GM19438 (cell line): ENCODE measurements around the gene SH3D19.
"Not testable (repeated sequence)": the region's sequence is repeated elsewhere in the genome, so short reads cannot be mapped to it uniquely, and the experiment has no call there.

Experiments used
- ATAC-seq: cut with Tn5 transposase; IDR thresholded peaks from one replicate; pipeline ENCODE4 v1.9.1; 2021; ENCODE audit warnings: low read depth; ENCODE audit not compliant: unreplicated experiment

SH3D19 gene

GRCh38 chr4:151165205-151166000, 160.0 kb downstream of the SH3D19 start:
- ATAC-seq: no peak

- ATAC-seq: no peak
Observed at GRCh38 chr4:151163855-151164254, 161.6 kb downstream of the SH3D19 start.

GRCh38 chr4:151158979-151159378, 166.4 kb downstream of the SH3D19 start:
- ATAC-seq: no peak

GRCh38 chr4:151157543-151157942, 167.9 kb downstream of the SH3D19 start:
- no peak for ATAC-seq

- ATAC-seq: no peak
Observed at GRCh38 chr4:151153585-151153984, 171.8 kb downstream of the SH3D19 start.

GRCh38 chr4:151152028-151152427, 173.4 kb downstream of the SH3D19 start:
- no peak for ATAC-seq

- ATAC-seq: no peak
Observed at GRCh38 chr4:151150821-151151580, 174.4 kb downstream of the SH3D19 start.

- no peak for ATAC-seq
Observed at GRCh38 chr4:151148261-151148660, 177.1 kb downstream of the SH3D19 start.

- ATAC-seq: no peak
Observed at GRCh38 chr4:151147000-151147399, 178.4 kb downstream of the SH3D19 start.

GRCh38 chr4:151144329-151145072, 180.9 kb downstream of the SH3D19 start:
- ATAC-seq: no peak

- ATAC-seq: no peak
Observed at GRCh38 chr4:151143811-151144210, 181.6 kb downstream of the SH3D19 start.

GRCh38 chr4:151143162-151143561, 182.2 kb downstream of the SH3D19 start:
- ATAC-seq: no peak

GRCh38 chr4:151142758-151143157, 182.6 kb downstream of the SH3D19 start:
- no peak for ATAC-seq

GRCh38 chr4:151139814-151140213, 185.6 kb downstream of the SH3D19 start:
- no peak for ATAC-seq

GRCh38 chr4:151136048-151136447, 189.4 kb downstream of the SH3D19 start:
- not testable (repeated sequence) for ATAC-seq

GRCh38 chr4:151133311-151133710, 192.1 kb downstream of the SH3D19 start:
- ATAC-seq: no peak

- ATAC-seq: no peak
Observed at GRCh38 chr4:151129796-151130195, 195.6 kb downstream of the SH3D19 start.

GRCh38 chr4:151117371-151117962, 207.9 kb downstream of the SH3D19 start:
- peak; percentile 91 for ATAC-seq

- ATAC-seq: no peak
Observed at GRCh38 chr4:151114986-151115385, 210.4 kb downstream of the SH3D19 start.

GRCh38 chr4:151114338-151114737, 211.1 kb downstream of the SH3D19 start:
- no peak for ATAC-seq

- ATAC-seq: no peak
Observed at GRCh38 chr4:151110236-151110635, 215.2 kb downstream of the SH3D19 start.
